GM23338 (cell line): Measurements from ENCODE around the gene SAMD7.

Experiments
- CTCF ChIP-seq, 2 experiments: fragments of 200-600 bp in 1 of 2; sonication (generic) in 1 of 2; conservative IDR thresholded peaks; 2 replicates each; pipeline versions ENCODE4 v1.5.1 to v1.6.1; 2016 to 2017; ENCODE audit warnings: antibody characterized with exemption in 2 of 2, low read depth in 2 of 2, mild to moderate bottlenecking in 2 of 2, moderate library complexity in 1 of 2
- EZH2 ChIP-seq: fragments of 200-600 bp; sonication (generic); IDR thresholded peaks from one replicate; pipeline ENCODE4 v1.8.0; 2017; ENCODE audit warnings: antibody characterized with exemption, mild to moderate bottlenecking, low read depth; ENCODE audit not compliant: unreplicated experiment
- TF ChIP-seq, protein P1 (sequence below): IDR thresholded peaks from one replicate; pipeline ENCODE4 v1.6.1; 2018; ENCODE audit warnings: antibody characterized with exemption; ENCODE audit not compliant: unreplicated experiment

GRCh38 chr3:169929830-169930519 is 18.6 kb downstream of the SAMD7 start:
- no peak for TF ChIP-seq EZH2
- TF ChIP-seq, protein P1, sequence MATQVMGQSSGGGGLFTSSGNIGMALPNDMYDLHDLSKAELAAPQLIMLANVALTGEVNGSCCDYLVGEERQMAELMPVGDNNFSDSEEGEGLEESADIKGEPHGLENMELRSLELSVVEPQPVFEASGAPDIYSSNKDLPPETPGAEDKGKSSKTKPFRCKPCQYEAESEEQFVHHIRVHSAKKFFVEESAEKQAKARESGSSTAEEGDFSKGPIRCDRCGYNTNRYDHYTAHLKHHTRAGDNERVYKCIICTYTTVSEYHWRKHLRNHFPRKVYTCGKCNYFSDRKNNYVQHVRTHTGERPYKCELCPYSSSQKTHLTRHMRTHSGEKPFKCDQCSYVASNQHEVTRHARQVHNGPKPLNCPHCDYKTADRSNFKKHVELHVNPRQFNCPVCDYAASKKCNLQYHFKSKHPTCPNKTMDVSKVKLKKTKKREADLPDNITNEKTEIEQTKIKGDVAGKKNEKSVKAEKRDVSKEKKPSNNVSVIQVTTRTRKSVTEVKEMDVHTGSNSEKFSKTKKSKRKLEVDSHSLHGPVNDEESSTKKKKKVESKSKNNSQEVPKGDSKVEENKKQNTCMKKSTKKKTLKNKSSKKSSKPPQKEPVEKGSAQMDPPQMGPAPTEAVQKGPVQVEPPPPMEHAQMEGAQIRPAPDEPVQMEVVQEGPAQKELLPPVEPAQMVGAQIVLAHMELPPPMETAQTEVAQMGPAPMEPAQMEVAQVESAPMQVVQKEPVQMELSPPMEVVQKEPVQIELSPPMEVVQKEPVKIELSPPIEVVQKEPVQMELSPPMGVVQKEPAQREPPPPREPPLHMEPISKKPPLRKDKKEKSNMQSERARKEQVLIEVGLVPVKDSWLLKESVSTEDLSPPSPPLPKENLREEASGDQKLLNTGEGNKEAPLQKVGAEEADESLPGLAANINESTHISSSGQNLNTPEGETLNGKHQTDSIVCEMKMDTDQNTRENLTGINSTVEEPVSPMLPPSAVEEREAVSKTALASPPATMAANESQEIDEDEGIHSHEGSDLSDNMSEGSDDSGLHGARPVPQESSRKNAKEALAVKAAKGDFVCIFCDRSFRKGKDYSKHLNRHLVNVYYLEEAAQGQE = no peak
- TF ChIP-seq CTCF (conservative IDR thresholded peaks at IDR 0.05; ENCODE audit: low read depth in 2 of 2) = no peak; a peak in 1 of 4 replicates
